Fibroblast of lung (primary cell): ENCODE measurements around the gene AGBL3.

Experiments used
- EZH2 ChIP-seq: IDR thresholded peaks from 2 replicates; pipeline ENCODE4 v1.5.1; 2012; ENCODE audit warnings: low read length, control low read depth, mild to moderate bottlenecking; ENCODE audit errors: missing control alignments
- TF ChIP-seq, protein P1 (sequence below), 2 donors: IDR thresholded peaks in 1 of 2; conservative IDR thresholded peaks in 1 of 2; 1 replicate in 1 of 2; 2 replicates in 1 of 2; pipeline ENCODE4 v1.5.1; 2011 to 2012; ENCODE audit warnings: low read length in 2 of 2, control low read depth in 1 of 2, inconsistent platforms in 1 of 2, low read depth in 1 of 2, mild to moderate bottlenecking in 1 of 2

- TF ChIP-seq, protein P1, sequence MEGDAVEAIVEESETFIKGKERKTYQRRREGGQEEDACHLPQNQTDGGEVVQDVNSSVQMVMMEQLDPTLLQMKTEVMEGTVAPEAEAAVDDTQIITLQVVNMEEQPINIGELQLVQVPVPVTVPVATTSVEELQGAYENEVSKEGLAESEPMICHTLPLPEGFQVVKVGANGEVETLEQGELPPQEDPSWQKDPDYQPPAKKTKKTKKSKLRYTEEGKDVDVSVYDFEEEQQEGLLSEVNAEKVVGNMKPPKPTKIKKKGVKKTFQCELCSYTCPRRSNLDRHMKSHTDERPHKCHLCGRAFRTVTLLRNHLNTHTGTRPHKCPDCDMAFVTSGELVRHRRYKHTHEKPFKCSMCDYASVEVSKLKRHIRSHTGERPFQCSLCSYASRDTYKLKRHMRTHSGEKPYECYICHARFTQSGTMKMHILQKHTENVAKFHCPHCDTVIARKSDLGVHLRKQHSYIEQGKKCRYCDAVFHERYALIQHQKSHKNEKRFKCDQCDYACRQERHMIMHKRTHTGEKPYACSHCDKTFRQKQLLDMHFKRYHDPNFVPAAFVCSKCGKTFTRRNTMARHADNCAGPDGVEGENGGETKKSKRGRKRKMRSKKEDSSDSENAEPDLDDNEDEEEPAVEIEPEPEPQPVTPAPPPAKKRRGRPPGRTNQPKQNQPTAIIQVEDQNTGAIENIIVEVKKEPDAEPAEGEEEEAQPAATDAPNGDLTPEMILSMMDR (conservative IDR thresholded peaks at IDR 0.05 in 1 of 2, IDR thresholded peaks at IDR 0.05 in 1 of 2; ENCODE audit: low read depth in 1 of 2, low read length in 2 of 2): no peak
- TF ChIP-seq EZH2: no peak
Observed at GRCh38 chr7:134957005-134957404, 29.3 kb upstream of the AGBL3 start.
